ENCODE data around the gene TCN2.

- TF ChIP-seq CTCF (conservative IDR thresholded peaks at IDR 0.05; ENCODE audit: low read depth, low read length) (no peak), EZH2 (IDR thresholded peaks at IDR 0.05; ENCODE audit: borderline replicate concordance, low read depth, low read length, poor library complexity, severe bottlenecking) (no peak)
These were observed 34.0 kb upstream of the TCN2 start for GRCh38 chr22:30572840-30573593.

All from A673 (cell line).